ENCODE data around the gene RNF220. TPM values are rescaled to one million over a fixed set of nuclear protein-coding genes. Genes with fewer than 3 reads are reported as not detected.

The RNF220 gene
- total and polyA plus RNA-seq, 2 donors from 2014 or later = 66.9 to 69.0 TPM

DNA sequence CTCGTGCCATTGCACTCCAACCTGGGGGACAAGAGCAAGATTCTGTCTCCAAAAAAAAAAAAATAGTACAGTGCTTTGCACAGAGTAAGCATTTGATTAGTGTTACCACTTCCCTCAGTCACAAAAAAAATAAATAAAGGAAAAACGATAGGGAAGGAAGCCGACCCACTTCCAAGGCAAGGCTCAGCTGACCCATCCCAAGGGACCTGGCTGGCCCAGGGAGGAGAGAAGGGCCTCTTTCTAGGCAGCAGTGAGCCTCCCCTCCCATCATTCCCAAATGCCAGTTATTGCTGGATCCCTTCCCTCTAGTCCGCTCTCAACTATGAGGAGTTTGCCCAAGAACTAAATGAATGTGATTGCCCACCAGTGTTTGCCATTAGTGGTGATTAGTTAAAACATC is 191.5 kb downstream of the RNF220 start:
- H3K27ac ChIP-seq (ENCODE audit: low read depth in 2 of 2, low read length in 2 of 2) = no peak overlapping the region
- H3K4me3 ChIP-seq (ENCODE audit: low read length in 3 of 3) = no peak overlapping the region
- no peaks in the 10 kb centered on the region for H3K36me3 ChIP-seq (ENCODE audit: control insufficient read depth in 2 of 3, insufficient read depth in 3 of 3, low read length in 3 of 3)
- peaks cover 32% of the 10 kb centered on the region for H3K27me3 ChIP-seq (ENCODE audit: control insufficient read depth, insufficient read depth, low read length)
- no peaks in the 10 kb centered on the region for H3K9me3 ChIP-seq (ENCODE audit: control insufficient read depth in 2 of 3, insufficient read depth in 1 of 3, low read length in 3 of 3)
- DNase-seq (no peak), FAIRE-seq (no peak)
- TF ChIP-seq, protein P1, sequence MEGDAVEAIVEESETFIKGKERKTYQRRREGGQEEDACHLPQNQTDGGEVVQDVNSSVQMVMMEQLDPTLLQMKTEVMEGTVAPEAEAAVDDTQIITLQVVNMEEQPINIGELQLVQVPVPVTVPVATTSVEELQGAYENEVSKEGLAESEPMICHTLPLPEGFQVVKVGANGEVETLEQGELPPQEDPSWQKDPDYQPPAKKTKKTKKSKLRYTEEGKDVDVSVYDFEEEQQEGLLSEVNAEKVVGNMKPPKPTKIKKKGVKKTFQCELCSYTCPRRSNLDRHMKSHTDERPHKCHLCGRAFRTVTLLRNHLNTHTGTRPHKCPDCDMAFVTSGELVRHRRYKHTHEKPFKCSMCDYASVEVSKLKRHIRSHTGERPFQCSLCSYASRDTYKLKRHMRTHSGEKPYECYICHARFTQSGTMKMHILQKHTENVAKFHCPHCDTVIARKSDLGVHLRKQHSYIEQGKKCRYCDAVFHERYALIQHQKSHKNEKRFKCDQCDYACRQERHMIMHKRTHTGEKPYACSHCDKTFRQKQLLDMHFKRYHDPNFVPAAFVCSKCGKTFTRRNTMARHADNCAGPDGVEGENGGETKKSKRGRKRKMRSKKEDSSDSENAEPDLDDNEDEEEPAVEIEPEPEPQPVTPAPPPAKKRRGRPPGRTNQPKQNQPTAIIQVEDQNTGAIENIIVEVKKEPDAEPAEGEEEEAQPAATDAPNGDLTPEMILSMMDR (IDR thresholded peaks at IDR 0.05; ENCODE audit: borderline replicate concordance, extremely low read depth, insufficient read depth) = no peak
- intact Hi-C loops (cut with DNase I) = loop anchor here (10.0 kb wide), 2 partner anchors 212 to 372 kb away; no protein-coding TSS in a partner anchor
- no peak overlapping the region for H3K9ac ChIP-seq (ENCODE audit: low read length in 3 of 3)
- no peaks in the 10 kb centered on the region for H3K4me1 ChIP-seq (ENCODE audit: control insufficient read depth in 2 of 3, insufficient read depth in 2 of 3, low read depth in 1 of 3, low read length in 3 of 3)

DNA sequence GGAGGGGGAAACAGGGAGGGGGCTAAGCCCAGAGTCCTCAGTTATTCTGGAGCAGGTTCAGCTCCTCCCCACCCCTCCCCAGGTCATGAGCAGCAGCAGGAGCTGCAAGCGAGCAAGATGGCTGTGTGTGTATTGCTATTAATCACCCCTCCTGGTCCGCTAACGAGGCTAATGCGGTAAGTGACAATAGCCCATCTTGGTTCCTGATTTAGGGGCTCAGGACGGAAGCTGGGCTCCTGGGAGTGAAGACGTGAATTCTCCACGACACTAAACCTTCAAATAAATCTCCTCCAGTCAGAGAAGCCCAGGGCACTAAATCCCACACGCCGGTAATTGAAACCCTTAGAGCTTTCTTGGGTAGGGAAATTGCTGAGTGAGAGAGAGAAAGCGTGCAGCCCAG is 193.1 kb downstream of the RNF220 start:
- Histone ChIP-seq H3K9me3 (ENCODE audit: control insufficient read depth in 2 of 3, insufficient read depth in 1 of 3, low read length in 3 of 3) (no peaks in the 10 kb centered on the region), H3K4me3 (ENCODE audit: low read length in 3 of 3) (no peak overlapping the region), H3K27ac (ENCODE audit: low read depth in 2 of 2, low read length in 2 of 2) (no peak overlapping the region), H3K36me3 (ENCODE audit: control insufficient read depth in 2 of 3, insufficient read depth in 3 of 3, low read length in 3 of 3) (no peaks in the 10 kb centered on the region), H3K9ac (ENCODE audit: low read length in 3 of 3) (no peak overlapping the region), H3K4me1 (ENCODE audit: control insufficient read depth in 2 of 3, insufficient read depth in 2 of 3, low read depth in 1 of 3, low read length in 3 of 3) (no peaks in the 10 kb centered on the region), H3K27me3 (ENCODE audit: control insufficient read depth, insufficient read depth, low read length) (peaks cover 42% of the 10 kb centered on the region)
- TF ChIP-seq, protein P1 (IDR thresholded peaks at IDR 0.05; ENCODE audit: borderline replicate concordance, extremely low read depth, insufficient read depth) = no peak
- intact Hi-C loops (cut with DNase I) = loop anchor here (10.0 kb wide), 2 partner anchors 213 to 373 kb away; no protein-coding TSS in a partner anchor
- peak in 1 of 5 donors; percentile 39 for DNase-seq
- FAIRE-seq = no peak

DNA sequence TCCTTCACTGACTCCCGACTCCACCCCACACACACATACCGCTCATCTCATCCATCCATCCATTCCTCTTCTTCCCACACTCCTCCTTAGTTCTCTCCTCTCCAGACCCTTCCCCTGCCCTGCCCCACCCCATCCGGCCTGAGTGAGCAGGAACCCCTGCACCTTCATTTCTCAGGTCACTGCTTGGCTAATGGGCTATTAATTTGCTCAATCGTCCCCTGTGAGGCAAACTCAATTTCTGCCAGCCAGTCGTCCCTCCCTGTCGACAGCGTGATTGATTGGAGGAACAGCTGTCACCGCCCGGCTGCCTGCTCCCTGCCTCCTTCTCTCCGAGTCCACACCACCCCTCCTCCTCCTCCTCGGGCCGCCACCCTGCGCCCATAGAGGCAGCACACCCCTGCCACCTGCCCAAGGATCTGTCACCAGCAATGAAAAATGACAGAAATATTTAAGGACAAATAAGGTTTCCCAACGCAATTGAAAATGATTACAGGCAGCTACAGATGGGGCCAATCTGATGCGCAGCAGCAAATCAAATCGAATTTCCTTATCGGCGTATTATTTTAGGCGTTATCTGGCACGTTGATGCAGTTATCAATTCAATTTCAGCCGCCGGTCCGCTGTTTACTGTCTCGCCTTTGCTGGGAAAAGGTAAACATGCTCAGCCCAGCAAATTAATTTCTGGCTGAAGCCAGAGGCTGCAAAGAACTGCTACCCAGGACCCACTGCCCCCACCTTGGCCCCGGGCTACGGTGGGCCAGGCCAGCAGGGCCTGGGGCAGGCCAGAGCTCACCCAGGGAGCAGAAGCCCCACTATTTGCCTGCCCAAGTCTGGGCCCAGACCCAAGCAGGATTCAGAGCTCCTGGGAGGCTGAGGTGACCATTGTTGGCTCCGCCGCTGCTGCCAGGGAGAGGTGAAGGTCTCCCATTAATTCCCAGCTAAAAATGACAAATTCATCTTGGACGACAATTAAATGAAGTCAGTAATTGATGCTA is 197.9 kb downstream of the RNF220 start:
- Histone ChIP-seq H3K4me3 (ENCODE audit: low read length in 3 of 3) (no peak overlapping the region), H3K27me3 (ENCODE audit: control insufficient read depth, insufficient read depth, low read length) (peaks cover 33% of the 10 kb centered on the region), H3K9me3 (ENCODE audit: control insufficient read depth in 2 of 3, insufficient read depth in 1 of 3, low read length in 3 of 3) (no peaks in the 10 kb centered on the region), H3K27ac (ENCODE audit: low read depth in 2 of 2, low read length in 2 of 2) (no peak overlapping the region), H3K4me1 (ENCODE audit: control insufficient read depth in 2 of 3, insufficient read depth in 2 of 3, low read depth in 1 of 3, low read length in 3 of 3) (no peaks in the 10 kb centered on the region), H3K9ac (ENCODE audit: low read length in 3 of 3) (no peak overlapping the region), H3K36me3 (ENCODE audit: control insufficient read depth in 2 of 3, insufficient read depth in 3 of 3, low read length in 3 of 3) (no peaks in the 10 kb centered on the region)
- FAIRE-seq (no peak), DNase-seq (peak in 3 of 5 donors; percentile 50 to 62 (median 55))
- TF ChIP-seq, protein P1 (IDR thresholded peaks at IDR 0.05; ENCODE audit: borderline replicate concordance, extremely low read depth, insufficient read depth) = no peak
- intact Hi-C loops (cut with DNase I) = no loop called here

Measured in kidney (tissue), 14 donors.